Right lobe of liver (tissue), 6 donors: ENCODE results near the gene UFC1. TPM values are rescaled to one million over a fixed set of nuclear protein-coding genes. Genes with fewer than 3 reads are reported as not detected.

Experiments
- ATAC-seq, 4 donors: fragments of 200-7000 bp; cut with Tn5 transposase; one replicate each; pipeline ENCODE4 v1.9.1; 2020; ENCODE audit warnings: mild to moderate bottlenecking in 4 of 4, moderate library complexity in 4 of 4
- DNase-seq, 3 donors: peaks; one replicate each; pipeline ENCODE4 v3.0.0-alpha.2; 2020
- H3K27ac ChIP-seq, 3 donors: fragments of 200-600 bp; one replicate each; pipeline ENCODE4 v1.8.0; 2022
- H3K27me3 ChIP-seq, 2 donors: fragments of 200-600 bp; one replicate each; pipeline ENCODE4 v1.8.0; 2022
- H3K36me3 ChIP-seq, 4 donors: fragments of 200-600 bp; sonication (generic) in 1 of 4; one replicate each; pipeline versions ENCODE4 v1.5.1 to v1.8.0; 2017 to 2022; ENCODE audit warnings: control low read depth in 1 of 4
- H3K4me1 ChIP-seq, 4 donors: fragments of 200-600 bp; sonication (generic) in 1 of 4; one replicate each; pipeline versions ENCODE4 v1.5.1 to v1.8.0; 2017 to 2022; ENCODE audit warnings: control low read depth in 1 of 4
- H3K4me3 ChIP-seq, 3 donors: fragments of 200-600 bp; one replicate each; pipeline ENCODE4 v1.8.0; 2022
- H3K9me3 ChIP-seq, 4 donors: fragments of 200-600 bp; sonication (generic) in 1 of 4; one replicate each; pipeline versions ENCODE4 v1.5.1 to v1.8.0; 2017 to 2022; ENCODE audit warnings: control low read depth in 1 of 4
- CTCF ChIP-seq, 4 donors: fragments of 200-600 bp in 3 of 4; fragments of 450-650 bp in 1 of 4; IDR thresholded peaks; one replicate each; pipeline versions ENCODE4 v1.5.1 to v1.8.0; 2016 to 2022; ENCODE audit warnings: antibody characterized with exemption in 4 of 4, mild to moderate bottlenecking in 2 of 4
- POLR2A ChIP-seq: fragments of 450-650 bp; IDR thresholded peaks from one replicate; pipeline ENCODE4 v1.6.1; 2017; ENCODE audit warnings: antibody characterized with exemption, mild to moderate bottlenecking
- WGBS: methylation state at CpG from one replicate; pipeline ENCODE4 v1.1.6; 2018; ENCODE audit warnings: low coverage, low lambda C conversion rate; ENCODE audit not compliant: insufficient coverage; ENCODE audit errors: missing lambda C conversion rate; 5-methylcytosine and 5-hydroxymethylcytosine counted together
- intact Hi-C, 2 donors: fragments of 100-400 bp; cut with DNase I; formaldehyde crosslinking; loops; one replicate each; pipeline versions ENCODE4 v1.11.2 to v1.14.1; 2022
- total RNA-seq, 6 experiments: library from RNA; depleted of rRNA in 2 of 6; stranded (reverse); fragments of >200 nt in 2 of 6; fragmentation: NEBNext Ultra II Directional in 3 of 6; extraction: Animal tissue kit (Norgen Biotek cat#: 25700) in 3 of 6; gene quantifications; one replicate each; pipeline versions ENCODE4 v1.1.0 to v1.2.4, GENCODE V29; 2016 to 2023
- donor health status: DM: no; HTN: yes; CAD: no.
- donor health status: DM: no; HTN: no; CAD: no.
- donor health status: DM: no; HTN: no; CAD: no.
- donor health status: DM: no; HTN: yes; CAD: no.
- donor health status: DM: no; HTN: yes; CAD: no.

The UFC1 gene
- total RNA-seq, 6 experiments from 2014 or later = 24.6 to 37.7 (median 35.3) TPM

GRCh38 chr1:161185732-161186311 lies 32.0 kb downstream of the UFC1 start:
- no peaks in the 10 kb centered on the region for H3K27me3 ChIP-seq
- 28% methylated on average over 2 of the region's 2 CpGs for WGBS
- H3K27ac ChIP-seq = peak overlapping the region; percentile 24 to 75 (median 56)
- peak; percentile 17 to 47 (median 34) for ATAC-seq
- intact Hi-C loops = no loop called here
- no peak overlapping the region for H3K4me3 ChIP-seq
- TF ChIP-seq POLR2A = no peak
- no peak for TF ChIP-seq CTCF (IDR thresholded peaks at IDR 0.05)
- H3K9me3 ChIP-seq = no peaks in the 10 kb centered on the region
- H3K36me3 ChIP-seq = no peaks in the 10 kb centered on the region
- H3K4me1 ChIP-seq = peaks cover 0 to 9% (median 0%) of the 10 kb centered on the region in 4 donors
- peak in 2 of 3 donors; percentile 15 to 31 for DNase-seq

- no peak overlapping the region for H3K27ac ChIP-seq
- no peak for TF ChIP-seq POLR2A
- no peak for TF ChIP-seq CTCF (IDR thresholded peaks at IDR 0.05)
- H3K27me3 ChIP-seq = no peaks in the 10 kb centered on the region
- no peaks in the 10 kb centered on the region for H3K36me3 ChIP-seq
- intact Hi-C loops = no loop called here
- H3K4me3 ChIP-seq = no peak overlapping the region
- ATAC-seq = no peak
- 70% methylated on average over 3 of the region's 3 CpGs for WGBS
- DNase-seq = peak in 2 of 3 donors; percentile 12 to 26
- H3K9me3 ChIP-seq = no peaks in the 10 kb centered on the region
- peaks cover 0 to 9% (median 0%) of the 10 kb centered on the region in 4 donors for H3K4me1 ChIP-seq
Measured at GRCh38 chr1:161187311-161187710, 33.5 kb downstream of the UFC1 start.

- intact Hi-C loops = no loop called here
- DNase-seq = no peak
- ATAC-seq = no peak
- Histone ChIP-seq H3K9me3 (no peaks in the 10 kb centered on the region), H3K27me3 (no peaks in the 10 kb centered on the region), H3K4me1 (peaks cover 0 to 17% (median 7%) of the 10 kb centered on the region in 4 donors), H3K4me3 (no peak overlapping the region), H3K36me3 (no peaks in the 10 kb centered on the region), H3K27ac (no peak overlapping the region)
- 70% methylated on average over 4 of the region's 6 CpGs for WGBS
- TF ChIP-seq CTCF (IDR thresholded peaks at IDR 0.05) (no peak), POLR2A (no peak)
Measured at GRCh38 chr1:161188381-161188780, 34.6 kb downstream of the UFC1 start.

GRCh38 chr1:161189036-161189435 lies 35.3 kb downstream of the UFC1 start:
- Histone ChIP-seq H3K9me3 (no peaks in the 10 kb centered on the region), H3K27me3 (no peaks in the 10 kb centered on the region), H3K27ac (no peak overlapping the region), H3K4me3 (no peak overlapping the region), H3K4me1 (peaks cover 0 to 23% (median 11%) of the 10 kb centered on the region in 4 donors), H3K36me3 (no peaks in the 10 kb centered on the region)
- DNase-seq = peak in 1 of 3 donors; percentile 7
- 91% methylated on average over 5 of the region's 5 CpGs for WGBS
- no peak for ATAC-seq
- intact Hi-C loops = no loop called here
- TF ChIP-seq CTCF (IDR thresholded peaks at IDR 0.05) (no peak), POLR2A (no peak)
